ENCODE data around the gene S1PR4.
"Not testable (repeated sequence)": the region's sequence is repeated elsewhere in the genome, so short reads cannot be mapped to it uniquely, and the experiment has no call there.

S1PR4 gene

DNA sequence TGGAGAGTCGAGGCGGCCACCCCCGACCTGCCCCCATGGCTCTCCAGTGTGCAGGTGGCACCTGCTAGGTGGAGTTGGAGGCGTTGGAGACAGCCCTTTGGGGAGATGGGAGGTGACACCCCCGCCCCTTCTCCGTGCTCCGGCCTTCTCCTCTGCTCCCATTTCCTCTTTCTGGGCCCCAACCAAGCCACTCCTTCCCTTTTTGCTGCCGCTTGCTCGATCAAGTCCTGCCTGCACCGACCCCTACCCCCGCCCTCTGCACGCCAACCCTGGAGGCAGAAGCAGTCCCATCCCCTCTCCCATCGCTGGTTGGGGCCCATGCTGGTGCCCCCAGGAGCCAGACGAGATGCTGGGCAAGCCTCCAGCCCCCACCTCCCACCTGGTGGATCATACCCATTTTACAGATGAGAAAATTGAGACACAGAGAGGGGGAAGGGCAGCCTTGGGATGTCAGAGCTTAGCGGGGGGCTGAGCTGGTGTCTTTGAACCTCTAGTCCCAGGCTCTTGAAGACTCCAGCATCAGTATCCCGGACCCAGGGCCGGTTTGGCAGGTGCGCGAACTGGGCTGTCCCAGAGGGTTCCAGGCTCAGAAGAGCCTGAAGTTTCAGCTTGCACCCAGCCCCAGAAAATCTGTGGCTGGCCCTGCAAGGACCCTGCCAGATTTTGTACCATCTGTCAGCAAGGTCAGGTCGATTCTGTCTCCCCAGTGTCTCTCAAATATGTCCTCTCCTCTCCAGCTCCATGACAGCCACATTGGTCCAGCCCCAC is 32.5 kb upstream of the S1PR4 start:
- no peaks in the 10 kb centered on the region for H3K4me1 ChIP-seq (ENCODE audit: insufficient read depth, low read length)
- H3K9me3 ChIP-seq (ENCODE audit: low read length): no peaks in the 10 kb centered on the region
- no peaks in the 10 kb centered on the region for H3K36me3 ChIP-seq (ENCODE audit: insufficient read depth, low read length)
- no peak overlapping the region for H2AFZ ChIP-seq (ENCODE audit: low read depth, low read length)
- no peaks in the 10 kb centered on the region for H3K27me3 ChIP-seq (ENCODE audit: insufficient read depth, low read length)
- H3K4me3 ChIP-seq (ENCODE audit: low read length): no peak overlapping the region

DNA sequence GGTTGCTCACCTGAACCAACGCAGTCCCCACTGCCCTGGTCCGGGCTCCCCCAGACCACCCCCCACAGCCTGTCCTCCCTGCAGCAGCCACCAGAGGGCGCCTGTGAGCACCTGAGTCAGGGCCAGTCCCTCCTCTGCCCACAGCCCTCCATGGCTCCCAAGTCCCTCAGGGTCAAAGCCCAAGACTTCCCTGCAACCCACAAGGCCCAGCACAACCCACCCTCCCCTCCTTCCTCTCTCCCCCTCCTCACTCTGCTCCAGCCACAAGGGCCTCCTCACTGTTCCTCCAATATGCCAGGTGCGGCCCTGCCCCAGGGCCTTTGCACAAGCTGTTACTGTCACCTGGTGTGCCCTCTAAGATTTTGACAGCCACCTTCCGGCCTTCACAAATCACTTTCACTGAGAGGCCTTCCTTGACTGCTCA is 31.9 kb upstream of the S1PR4 start:
- H3K27me3 ChIP-seq (ENCODE audit: insufficient read depth, low read length): no peaks in the 10 kb centered on the region
- no peaks in the 10 kb centered on the region for H3K4me1 ChIP-seq (ENCODE audit: insufficient read depth, low read length)
- no peak overlapping the region for H3K4me3 ChIP-seq (ENCODE audit: low read length)
- no peaks in the 10 kb centered on the region for H3K36me3 ChIP-seq (ENCODE audit: insufficient read depth, low read length)
- no peaks in the 10 kb centered on the region for H3K9me3 ChIP-seq (ENCODE audit: low read length)
- no peak overlapping the region for H2AFZ ChIP-seq (ENCODE audit: low read depth, low read length)

- H3K27me3 ChIP-seq (ENCODE audit: insufficient read depth, low read length): no peaks in the 10 kb centered on the region
- no peaks in the 10 kb centered on the region for H3K36me3 ChIP-seq (ENCODE audit: insufficient read depth, low read length)
- H3K4me1 ChIP-seq (ENCODE audit: insufficient read depth, low read length): no peaks in the 10 kb centered on the region
- no peak overlapping the region for H2AFZ ChIP-seq (ENCODE audit: low read depth, low read length)
- H3K9me3 ChIP-seq (ENCODE audit: low read length): no peaks in the 10 kb centered on the region
- no peak overlapping the region for H3K4me3 ChIP-seq (ENCODE audit: low read length)
Measured at GRCh38 chr19:3148503-3148902, 30.1 kb upstream of the S1PR4 start.

GRCh38 chr19:3149089-3149488 is 29.5 kb upstream of the S1PR4 start:
- H3K27me3 ChIP-seq (ENCODE audit: insufficient read depth, low read length): no peaks in the 10 kb centered on the region
- no peak overlapping the region for H3K4me3 ChIP-seq (ENCODE audit: low read length)
- no peaks in the 10 kb centered on the region for H3K9me3 ChIP-seq (ENCODE audit: low read length)
- no peaks in the 10 kb centered on the region for H3K4me1 ChIP-seq (ENCODE audit: insufficient read depth, low read length)
- no peak overlapping the region for H2AFZ ChIP-seq (ENCODE audit: low read depth, low read length)
- H3K36me3 ChIP-seq (ENCODE audit: insufficient read depth, low read length): no peaks in the 10 kb centered on the region

DNA sequence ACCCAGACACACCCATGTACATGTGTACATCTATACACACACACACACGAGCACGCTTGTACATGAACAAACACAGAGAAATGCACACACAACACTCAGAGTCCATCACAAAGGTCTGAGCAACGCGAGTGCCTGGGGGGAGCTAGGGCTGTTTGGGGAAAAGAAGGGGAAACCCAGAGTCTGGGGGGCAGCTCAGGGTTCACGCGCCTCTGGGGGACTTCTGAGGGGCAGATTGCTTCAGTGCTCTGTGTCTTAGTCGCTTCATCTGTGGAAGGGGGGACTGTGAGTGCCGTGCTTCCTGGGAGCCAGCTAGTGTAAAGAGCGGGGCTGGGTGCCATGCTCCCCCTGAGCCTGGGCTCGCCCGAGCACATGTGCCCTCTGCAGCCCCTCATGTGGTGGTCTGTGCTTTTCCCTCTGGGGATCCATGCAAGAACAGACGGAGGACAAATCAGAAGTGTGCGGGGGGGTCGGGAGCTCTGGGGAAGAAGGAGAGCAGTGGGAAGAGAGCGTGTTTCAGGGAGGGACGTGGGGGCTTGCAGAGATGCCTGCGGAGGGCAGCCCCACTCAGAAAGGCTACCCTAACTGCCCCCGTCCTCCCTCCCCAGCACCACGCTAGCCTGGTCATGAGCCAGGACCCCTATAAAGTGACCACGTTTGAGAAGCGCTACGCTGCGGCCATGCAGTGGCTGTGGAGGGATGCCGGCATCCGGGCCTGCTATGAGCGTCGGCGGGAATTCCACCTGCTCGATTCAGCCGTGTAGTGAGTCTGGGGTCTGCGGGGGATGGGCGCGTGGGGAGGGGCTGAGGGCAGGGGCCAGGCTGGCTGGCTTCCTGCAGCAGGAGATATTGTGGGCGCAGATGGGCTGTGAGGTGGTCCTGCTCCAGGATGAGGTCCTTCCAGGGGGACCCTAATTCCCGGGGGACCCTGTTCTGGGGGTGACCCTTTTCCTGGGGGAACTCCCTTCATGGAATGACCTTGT is 28.8 kb upstream of the S1PR4 start:
- Histone ChIP-seq H2AFZ (ENCODE audit: low read depth, low read length) (no peak overlapping the region), H3K9me3 (ENCODE audit: low read length) (no peaks in the 10 kb centered on the region), H3K27me3 (ENCODE audit: insufficient read depth, low read length) (no peaks in the 10 kb centered on the region), H3K4me3 (ENCODE audit: low read length) (no peak overlapping the region), H3K4me1 (ENCODE audit: insufficient read depth, low read length) (no peaks in the 10 kb centered on the region), H3K36me3 (ENCODE audit: insufficient read depth, low read length) (no peaks in the 10 kb centered on the region)

GRCh38 chr19:3150739-3151329 is 27.7 kb upstream of the S1PR4 start:
- no peak overlapping the region for H2AFZ ChIP-seq (ENCODE audit: low read depth, low read length)
- no peaks in the 10 kb centered on the region for H3K27me3 ChIP-seq (ENCODE audit: insufficient read depth, low read length)
- H3K9me3 ChIP-seq (ENCODE audit: low read length): no peaks in the 10 kb centered on the region
- H3K4me3 ChIP-seq (ENCODE audit: low read length): no peak overlapping the region
- no peaks in the 10 kb centered on the region for H3K36me3 ChIP-seq (ENCODE audit: insufficient read depth, low read length)
- H3K4me1 ChIP-seq (ENCODE audit: insufficient read depth, low read length): no peaks in the 10 kb centered on the region

DNA sequence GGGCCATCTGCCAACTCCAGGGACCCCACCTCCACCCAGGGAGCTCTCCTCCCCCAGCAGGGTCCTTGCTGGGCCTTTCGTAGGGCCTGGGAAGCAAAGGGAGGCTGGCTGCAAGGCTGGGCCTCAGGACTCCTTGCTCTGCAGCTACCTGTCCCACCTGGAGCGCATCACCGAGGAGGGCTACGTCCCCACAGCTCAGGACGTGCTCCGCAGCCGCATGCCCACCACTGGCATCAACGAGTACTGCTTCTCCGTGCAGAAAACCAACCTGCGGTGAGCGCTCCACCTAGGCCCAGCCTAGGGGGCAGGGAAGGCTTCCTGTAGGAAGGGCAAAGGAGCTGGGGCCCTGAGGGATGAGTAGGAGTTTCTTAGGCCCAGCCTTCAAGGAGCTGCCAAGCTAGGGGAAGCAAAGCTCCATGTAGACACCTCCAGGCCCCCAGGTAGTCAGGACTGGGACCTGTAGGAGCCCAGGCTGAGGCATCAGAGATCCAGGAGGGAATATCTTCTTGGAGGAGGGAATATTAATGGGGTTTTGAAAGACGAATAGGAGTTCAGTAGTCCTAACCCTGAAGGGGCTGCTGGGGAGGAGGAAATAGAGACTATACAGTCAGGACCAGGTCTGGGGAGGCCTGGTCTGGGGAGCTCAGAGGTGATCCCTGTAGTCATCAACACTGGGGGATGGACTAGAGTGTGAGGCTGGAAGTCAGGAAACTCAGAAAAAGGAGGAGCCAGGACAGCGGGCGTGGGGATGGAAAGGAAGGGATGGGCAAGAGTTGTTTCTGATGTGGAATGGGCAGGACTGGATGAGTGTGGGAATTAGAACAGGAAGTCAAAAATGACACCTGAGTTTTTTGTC is 26.8 kb upstream of the S1PR4 start:
- H2AFZ ChIP-seq (ENCODE audit: low read depth, low read length): no peak overlapping the region
- no peak overlapping the region for H3K4me3 ChIP-seq (ENCODE audit: low read length)
- H3K27me3 ChIP-seq (ENCODE audit: insufficient read depth, low read length): no peaks in the 10 kb centered on the region
- H3K9me3 ChIP-seq (ENCODE audit: low read length): no peaks in the 10 kb centered on the region
- H3K36me3 ChIP-seq (ENCODE audit: insufficient read depth, low read length): no peaks in the 10 kb centered on the region
- H3K4me1 ChIP-seq (ENCODE audit: insufficient read depth, low read length): no peaks in the 10 kb centered on the region

GRCh38 chr19:3152419-3152780 is 26.2 kb upstream of the S1PR4 start:
- Histone ChIP-seq H3K27me3 (ENCODE audit: insufficient read depth, low read length) (no peaks in the 10 kb centered on the region), H3K9me3 (ENCODE audit: low read length) (no peaks in the 10 kb centered on the region), H2AFZ (ENCODE audit: low read depth, low read length) (no peak overlapping the region), H3K36me3 (ENCODE audit: insufficient read depth, low read length) (no peaks in the 10 kb centered on the region), H3K4me1 (ENCODE audit: insufficient read depth, low read length) (no peaks in the 10 kb centered on the region), H3K4me3 (ENCODE audit: low read length) (no peak overlapping the region)

DNA sequence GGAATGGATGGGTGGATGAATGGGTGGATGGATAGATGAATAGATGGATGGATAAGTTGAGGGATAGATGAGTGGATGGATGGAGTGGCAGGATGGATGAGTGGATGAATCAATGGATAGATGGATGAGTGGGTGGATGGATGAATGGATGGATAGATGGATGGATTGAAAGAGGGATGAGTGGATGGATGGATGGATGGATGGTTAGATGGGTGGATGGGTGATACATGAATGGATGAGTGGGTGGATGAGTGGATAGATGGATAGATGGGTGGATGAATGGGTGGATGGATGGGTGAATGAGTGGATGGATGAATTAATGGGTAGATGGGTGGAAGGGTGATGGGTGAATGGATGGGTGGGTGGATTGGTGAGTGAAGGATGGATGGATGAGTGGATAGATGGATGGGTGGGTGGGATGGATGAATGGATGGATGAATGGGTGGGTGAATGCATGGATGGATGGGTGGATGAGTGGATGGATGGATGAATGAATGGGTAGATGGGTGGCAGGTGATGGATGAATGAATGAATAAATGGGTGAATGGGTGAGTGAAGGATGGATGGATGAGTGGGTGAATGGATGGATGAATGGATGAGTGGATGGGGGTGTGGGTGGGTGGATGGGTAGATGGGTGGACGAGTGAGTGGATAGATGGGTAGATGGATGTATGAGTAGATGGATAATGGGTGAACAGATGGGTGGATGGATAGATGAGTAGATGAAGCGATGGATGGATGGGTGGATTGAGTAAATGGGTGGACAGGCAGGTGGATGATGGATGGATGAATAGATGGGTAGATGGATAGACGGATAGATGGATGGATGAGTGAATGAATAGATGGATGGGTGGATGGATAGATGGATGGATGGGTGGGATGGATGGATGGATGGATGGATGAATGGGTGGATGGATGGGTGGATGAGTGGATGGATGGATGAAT is 25.0 kb upstream of the S1PR4 start:
- Histone ChIP-seq H2AFZ (ENCODE audit: low read depth, low read length) (no peak overlapping the region), H3K9me3 (ENCODE audit: low read length) (no peaks in the 10 kb centered on the region), H3K27me3 (ENCODE audit: insufficient read depth, low read length) (no peaks in the 10 kb centered on the region), H3K4me1 (ENCODE audit: insufficient read depth, low read length) (no peaks in the 10 kb centered on the region), H3K36me3 (ENCODE audit: insufficient read depth, low read length) (no peaks in the 10 kb centered on the region), H3K4me3 (ENCODE audit: low read length) (no peak overlapping the region)

DNA sequence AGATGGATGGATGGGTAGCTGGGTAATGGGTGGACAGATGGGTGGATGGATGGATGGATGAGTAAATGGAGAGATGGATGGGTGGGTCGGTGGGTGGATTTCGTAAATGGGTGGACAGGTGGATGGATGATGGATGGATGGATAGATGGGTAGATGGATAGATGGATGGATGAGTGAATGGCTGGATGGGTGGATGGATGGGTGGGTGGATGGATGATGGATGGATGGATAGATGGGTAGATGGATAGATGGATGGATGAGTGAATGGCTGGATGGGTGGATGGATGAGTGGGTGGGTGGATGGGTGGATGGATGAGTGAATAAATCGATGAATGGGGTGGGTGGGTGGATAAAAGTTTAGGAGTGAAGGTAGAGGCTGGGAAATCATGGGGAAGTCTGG is 24.1 kb upstream of the S1PR4 start:
- H3K4me3 ChIP-seq (ENCODE audit: low read length); H2AFZ ChIP-seq (ENCODE audit: low read depth, low read length); H3K36me3 ChIP-seq (ENCODE audit: insufficient read depth, low read length); H3K27me3 ChIP-seq (ENCODE audit: insufficient read depth, low read length); H3K4me1 ChIP-seq (ENCODE audit: insufficient read depth, low read length); H3K9me3 ChIP-seq (ENCODE audit: low read length): not testable (repeated sequence)

GRCh38 chr19:3154957-3155736 is 23.4 kb upstream of the S1PR4 start:
- no peaks in the 10 kb centered on the region for H3K4me1 ChIP-seq (ENCODE audit: insufficient read depth, low read length)
- no peaks in the 10 kb centered on the region for H3K9me3 ChIP-seq (ENCODE audit: low read length)
- no peaks in the 10 kb centered on the region for H3K36me3 ChIP-seq (ENCODE audit: insufficient read depth, low read length)
- H3K27me3 ChIP-seq (ENCODE audit: insufficient read depth, low read length): no peaks in the 10 kb centered on the region
- no peak overlapping the region for H3K4me3 ChIP-seq (ENCODE audit: low read length)
- H2AFZ ChIP-seq (ENCODE audit: low read depth, low read length): no peak overlapping the region

All from neuron (in vitro differentiated cells).